NCI-H82 (cell line): ENCODE data around the gene TRAT1.
"Not testable (repeated sequence)": the region's sequence is repeated elsewhere in the genome, so short reads cannot be mapped to it uniquely, and the experiment has no call there.

Experiments used
- DNase-seq: peaks from one replicate; lab custom pipeline; 2025; lab: John Stamatoyannopoulos, UW

TRAT1 gene

GRCh38 chr3:108822123-108822897 lies at the start of gene TRAT1:
Gene TRAT1 (plus strand): TSS chr3:108822786. CDS start chr3:108822928, 142 bp downstream.
- DNase-seq: no peak

GRCh38 chr3:108775649-108776048 lies 46.9 kb upstream of the TRAT1 start:
- no peak for DNase-seq

GRCh38 chr3:108779496-108779895 lies 43.1 kb upstream of the TRAT1 start:
- no peak for DNase-seq

GRCh38 chr3:108780235-108780634 lies 42.4 kb upstream of the TRAT1 start:
- peak; percentile 38 for DNase-seq

- DNase-seq: no peak
Measured at GRCh38 chr3:108791473-108791872, 31.1 kb upstream of the TRAT1 start.

- no peak for DNase-seq
Measured at GRCh38 chr3:108804437-108804836, 18.1 kb upstream of the TRAT1 start.

GRCh38 chr3:108804966-108805365 lies 17.6 kb upstream of the TRAT1 start:
- no peak for DNase-seq

- no peak for DNase-seq
Measured at GRCh38 chr3:108806316-108806715, 16.3 kb upstream of the TRAT1 start.

GRCh38 chr3:108818404-108818803 lies 4.2 kb upstream of the TRAT1 start:
- peak; percentile 73 for DNase-seq

GRCh38 chr3:108820586-108820985 lies 2.0 kb upstream of the TRAT1 start:
- DNase-seq: no peak

- DNase-seq: no peak
Measured at GRCh38 chr3:108823227-108823626, 641 bp downstream of the TRAT1 start.

GRCh38 chr3:108823803-108824202 lies 1.2 kb downstream of the TRAT1 start:
- not testable (repeated sequence) for DNase-seq

GRCh38 chr3:108826309-108827187 lies 4.0 kb downstream of the TRAT1 start:
- DNase-seq: no peak

GRCh38 chr3:108830381-108830780 lies 7.8 kb downstream of the TRAT1 start:
- DNase-seq: no peak

GRCh38 chr3:108830991-108831614 lies 8.5 kb downstream of the TRAT1 start:
- DNase-seq: no peak

GRCh38 chr3:108833611-108834010 lies 11.0 kb downstream of the TRAT1 start:
- no peak for DNase-seq

GRCh38 chr3:108834551-108834950 lies 12.0 kb downstream of the TRAT1 start:
- DNase-seq: no peak

- no peak for DNase-seq
Measured at GRCh38 chr3:108835101-108835500, 12.5 kb downstream of the TRAT1 start.

GRCh38 chr3:108838436-108838835 lies 15.8 kb downstream of the TRAT1 start:
- no peak for DNase-seq

GRCh38 chr3:108845709-108846293 lies 23.2 kb downstream of the TRAT1 start:
- no peak for DNase-seq

- no peak for DNase-seq
Measured at GRCh38 chr3:108847187-108847586, 24.6 kb downstream of the TRAT1 start.

- DNase-seq: no peak
Measured at GRCh38 chr3:108849075-108849474, 26.5 kb downstream of the TRAT1 start.
